Ovary (tissue), 9 donors: ENCODE data around the gene CYB5B. TPM values are rescaled to one million over a fixed set of nuclear protein-coding genes. Genes with fewer than 3 reads are reported as not detected.
"Not testable (repeated sequence)": the region's sequence is repeated elsewhere in the genome, so short reads cannot be mapped to it uniquely, and the experiment has no call there.

Experiments used
- DNase-seq, 5 donors: peaks; one replicate each; pipeline ENCODE4 v3.0.0-alpha.2; 2019 to 2020
- H3K27ac ChIP-seq, 2 donors: fragments of 200-600 bp; one replicate each; pipeline versions ENCODE4 v1.5.1 to v1.8.0; 2019 to 2022
- H3K27me3 ChIP-seq: fragments of 200-600 bp; one replicate; pipeline ENCODE4 v1.8.0; 2022
- H3K36me3 ChIP-seq: fragments of 200-600 bp; sonication (generic); one replicate; pipeline ENCODE4 v1.5.1; 2019
- H3K4me1 ChIP-seq: one replicate; pipeline ENCODE4 v1.8.1; 2013; ENCODE audit warnings: mild to moderate bottlenecking, moderate library complexity; ENCODE audit not compliant: insufficient read depth
- H3K4me3 ChIP-seq: fragments of 200-600 bp; sonication (generic); one replicate; pipeline ENCODE4 v1.5.1; 2017
- H3K9me3 ChIP-seq, 2 donors: fragments of 200-600 bp in 1 of 2; sonication (generic) in 1 of 2; one replicate each; pipeline versions ENCODE4 v1.5.1 to v1.8.1; 2013 to 2019; ENCODE audit warnings: mild to moderate bottlenecking in 1 of 2, moderate library complexity in 1 of 2
- CTCF ChIP-seq, 3 donors: fragments of 450-650 bp in 2 of 3; fragments of 200-600 bp in 1 of 3; IDR thresholded peaks; one replicate each; pipeline versions ENCODE4 v1.5.1 to v1.8.0; 2016 to 2022; ENCODE audit warnings: antibody characterized with exemption in 3 of 3, mild to moderate bottlenecking in 1 of 3
- EP300 ChIP-seq: sonication (generic); formaldehyde crosslinking; IDR thresholded peaks from one replicate; pipeline ENCODE4 v1.6.1; 2017; ENCODE audit warnings: antibody characterized with exemption
- POLR2A ChIP-seq: fragments of 450-650 bp; IDR thresholded peaks from one replicate; pipeline ENCODE4 v1.6.1; 2017; ENCODE audit warnings: antibody characterized with exemption, mild to moderate bottlenecking, moderate library complexity
- WGBS, 3 donors: extraction: QIAGEN DNeasy Blood & Tissue Kit in 1 of 3; methylation state at CpG; one replicate each; pipeline versions ENCODE4 v1.1.5 to v1.1.7; 2013 to 2017; 5-methylcytosine and 5-hydroxymethylcytosine counted together
- intact Hi-C, 4 donors: fragments of 100-400 bp; cut with DNase I; formaldehyde crosslinking; loops; one replicate each; pipeline versions ENCODE4 v1.11.0 to v1.15.1; 2022 to 2023
- polyA plus RNA-seq, 2 donors: library from polyadenylated mRNA; stranded (reverse); fragments of 200-250 nt in 1 of 2; fragments of 350-450 nt in 1 of 2; fragmentation: Illumina TruSeq in 1 of 2; extraction: RNeasy Lipid Tissue Mini Kit (QIAGEN cat#74804) in 1 of 2; gene quantifications; one replicate each; pipeline ENCODE4 v1.2.3, GENCODE V29; 2013 to 2014
- total RNA-seq, 7 donors: library from RNA; depleted of rRNA in 2 of 7; stranded (reverse); fragments of >200 nt in 2 of 7; fragmentation: NEBNext Ultra II Directional in 3 of 7; extraction: Animal tissue kit (Norgen Biotek cat#: 25700) in 3 of 7; gene quantifications; one replicate each; pipeline versions ENCODE4 v1.1.0 to v1.2.4, GENCODE V29; 2016 to 2023
- donor health status: DM: no; HTN: no; CAD: no; lungs with moderate emphysema.
- donor health status: DM: no; HTN: no; CAD: no.
- donor health status: Bipolar disorder and iron deficiency.
- donor health status: DM: yes; HTN: yes; CAD: no.
- donor health status: DM: no; HTN: no; CAD: no.
- donor health status: DM: yes; HTN: yes; CAD: no.

The CYB5B gene
- total and polyA plus RNA-seq, 9 donors = 24.8 to 148 (median 55.8) TPM

- TF ChIP-seq POLR2A (no peak), CTCF (IDR thresholded peaks at IDR 0.05) (no peak), EP300 (no peak)
- DNase-seq = no peak
- no peak overlapping the region for H3K4me3 ChIP-seq
- 69 to 81% (median 78%) methylated on average over 7 of the region's 7 CpGs for WGBS, 3 donors
- H3K36me3 ChIP-seq = no peaks in the 10 kb centered on the region
- H3K4me1 ChIP-seq = peaks cover 2% of the 10 kb centered on the region
- H3K9me3 ChIP-seq = no peaks in the 10 kb centered on the region
- intact Hi-C loops = no loop called here
- H3K27ac ChIP-seq = no peak overlapping the region
- no peaks in the 10 kb centered on the region for H3K27me3 ChIP-seq
Observed at GRCh38 chr16:69435977-69436820, 11.8 kb downstream of the CYB5B start.

- Histone ChIP-seq H3K36me3 (no peaks in the 10 kb centered on the region), H3K4me1 (peaks cover 2% of the 10 kb centered on the region), H3K9me3 (no peaks in the 10 kb centered on the region), H3K27ac (no peak overlapping the region), H3K4me3 (no peak overlapping the region), H3K27me3 (no peaks in the 10 kb centered on the region)
- intact Hi-C loops = no loop called here
- TF ChIP-seq CTCF (IDR thresholded peaks at IDR 0.05) = no peak
- TF ChIP-seq EP300 = no peak
- TF ChIP-seq POLR2A = no peak
- no peak for DNase-seq
- 78 to 80% (median 80%) methylated on average over 2 of the region's 2 CpGs for WGBS, 3 donors
Observed at GRCh38 chr16:69436896-69437295, 12.5 kb downstream of the CYB5B start.

GRCh38 chr16:69438465-69438864, 14.0 kb downstream of the CYB5B start:
- no peaks in the 10 kb centered on the region for H3K9me3 ChIP-seq

GRCh38 chr16:69440250-69440649, 15.8 kb downstream of the CYB5B start:
- intact Hi-C loops = no loop called here
- no peaks in the 10 kb centered on the region for H3K9me3 ChIP-seq
- no peaks in the 10 kb centered on the region for H3K27me3 ChIP-seq
- no peak for TF ChIP-seq EP300
- no peak for TF ChIP-seq CTCF (IDR thresholded peaks at IDR 0.05)
- TF ChIP-seq POLR2A = no peak
- WGBS, 3 donors = 0 to 87% (median 84%) methylated on average over 1 of the region's 1 CpG
- DNase-seq = no peak
- H3K4me3 ChIP-seq = no peak overlapping the region
- H3K27ac ChIP-seq = no peak overlapping the region
- peaks cover 4% of the 10 kb centered on the region for H3K4me1 ChIP-seq
- no peaks in the 10 kb centered on the region for H3K36me3 ChIP-seq

More at GRCh38 chr16:69438465-69438864, 14.0 kb downstream of the CYB5B start:
- no peak overlapping the region for H3K4me3 ChIP-seq
- intact Hi-C loops = no loop called here
- 92 to 96% (median 94%) methylated on average over 3 of the region's 3 CpGs for WGBS, 3 donors
- H3K36me3 ChIP-seq = no peaks in the 10 kb centered on the region
- peaks cover 4% of the 10 kb centered on the region for H3K4me1 ChIP-seq
- H3K27ac ChIP-seq = no peak overlapping the region
- H3K27me3 ChIP-seq = no peaks in the 10 kb centered on the region
- TF ChIP-seq EP300 (no peak), CTCF (IDR thresholded peaks at IDR 0.05) (no peak), POLR2A (no peak)
- no peak for DNase-seq

GRCh38 chr16:69441030-69441429, 16.6 kb downstream of the CYB5B start:
- WGBS, 3 donors = 95 to 98% (median 98%) methylated on average over 7 of the region's 7 CpGs
- H3K9me3 ChIP-seq, H3K4me1 ChIP-seq, H3K36me3 ChIP-seq, DNase-seq, H3K27me3 ChIP-seq, H3K27ac ChIP-seq, intact Hi-C loops, H3K4me3 ChIP-seq: not testable (repeated sequence)
